Measurements from ENCODE around the gene CTNND1.

The CTNND1 gene

GRCh38 chr11:57764021-57764420, 2.4 kb downstream of the CTNND1 start:
- FAIRE-seq: no peak
- TF ChIP-seq POLR2A (IDR thresholded peaks at IDR 0.05; ENCODE audit: low read depth, low read length): no peak
- TF ChIP-seq TAF1 (IDR thresholded peaks at IDR 0.05; ENCODE audit: borderline replicate concordance, low read depth, low read length): no peak
- no peak for TF ChIP-seq POLR2AphosphoS5 (IDR thresholded peaks at IDR 0.05; ENCODE audit: low read depth, low read length)
- DNase-seq (ENCODE audit: insufficient read length): no peak

GRCh38 chr11:57764566-57764965, 3.0 kb downstream of the CTNND1 start:
- DNase-seq (ENCODE audit: insufficient read length) (no peak), FAIRE-seq (no peak)
- TF ChIP-seq TAF1 (IDR thresholded peaks at IDR 0.05; ENCODE audit: borderline replicate concordance, low read depth, low read length) (no peak), POLR2A (IDR thresholded peaks at IDR 0.05; ENCODE audit: low read depth, low read length) (no peak), POLR2AphosphoS5 (IDR thresholded peaks at IDR 0.05; ENCODE audit: low read depth, low read length) (no peak)

GRCh38 chr11:57764972-57765371, 3.4 kb downstream of the CTNND1 start:
- no peak for TF ChIP-seq POLR2A (IDR thresholded peaks at IDR 0.05; ENCODE audit: low read depth, low read length)
- TF ChIP-seq TAF1 (IDR thresholded peaks at IDR 0.05; ENCODE audit: borderline replicate concordance, low read depth, low read length): no peak
- TF ChIP-seq POLR2AphosphoS5 (IDR thresholded peaks at IDR 0.05; ENCODE audit: low read depth, low read length): no peak

GRCh38 chr11:57770793-57771192, 9.2 kb downstream of the CTNND1 start:
- no peak for DNase-seq (ENCODE audit: insufficient read length)
- FAIRE-seq: no peak
- TF ChIP-seq POLR2A (IDR thresholded peaks at IDR 0.05; ENCODE audit: low read depth, low read length): no peak
- no peak for TF ChIP-seq TAF1 (IDR thresholded peaks at IDR 0.05; ENCODE audit: borderline replicate concordance, low read depth, low read length)
- no peak for TF ChIP-seq POLR2AphosphoS5 (IDR thresholded peaks at IDR 0.05; ENCODE audit: low read depth, low read length)

More at GRCh38 chr11:57764972-57765371, 3.4 kb downstream of the CTNND1 start:
- FAIRE-seq: no peak
- DNase-seq (ENCODE audit: insufficient read length): no peak

GRCh38 chr11:57771365-57771764, 9.8 kb downstream of the CTNND1 start:
- TF ChIP-seq POLR2A (IDR thresholded peaks at IDR 0.05; ENCODE audit: low read depth, low read length) (no peak), TAF1 (IDR thresholded peaks at IDR 0.05; ENCODE audit: borderline replicate concordance, low read depth, low read length) (no peak), POLR2AphosphoS5 (IDR thresholded peaks at IDR 0.05; ENCODE audit: low read depth, low read length) (no peak)
- FAIRE-seq (no peak), DNase-seq (ENCODE audit: insufficient read length) (no peak)

GRCh38 chr11:57772562-57772961, 11.0 kb downstream of the CTNND1 start:
- FAIRE-seq: no peak
- TF ChIP-seq TAF1 (IDR thresholded peaks at IDR 0.05; ENCODE audit: borderline replicate concordance, low read depth, low read length) (no peak), POLR2AphosphoS5 (IDR thresholded peaks at IDR 0.05; ENCODE audit: low read depth, low read length) (no peak), POLR2A (IDR thresholded peaks at IDR 0.05; ENCODE audit: low read depth, low read length) (no peak)
- no peak for DNase-seq (ENCODE audit: insufficient read length)

GRCh38 chr11:57773026-57773598, 11.5 kb downstream of the CTNND1 start:
- FAIRE-seq: no peak
- no peak for TF ChIP-seq POLR2A (IDR thresholded peaks at IDR 0.05; ENCODE audit: low read depth, low read length)
- no peak for TF ChIP-seq TAF1 (IDR thresholded peaks at IDR 0.05; ENCODE audit: borderline replicate concordance, low read depth, low read length)
- TF ChIP-seq POLR2AphosphoS5 (IDR thresholded peaks at IDR 0.05; ENCODE audit: low read depth, low read length): no peak
- DNase-seq (ENCODE audit: insufficient read length): no peak

GRCh38 chr11:57775491-57775890, 13.9 kb downstream of the CTNND1 start:
- FAIRE-seq (no peak), DNase-seq (ENCODE audit: insufficient read length) (no peak)
- TF ChIP-seq TAF1 (IDR thresholded peaks at IDR 0.05; ENCODE audit: borderline replicate concordance, low read depth, low read length): no peak
- TF ChIP-seq POLR2AphosphoS5 (IDR thresholded peaks at IDR 0.05; ENCODE audit: low read depth, low read length): no peak
- TF ChIP-seq POLR2A (IDR thresholded peaks at IDR 0.05; ENCODE audit: low read depth, low read length): no peak

- no peak for DNase-seq (ENCODE audit: insufficient read length)
- TF ChIP-seq POLR2AphosphoS5 (IDR thresholded peaks at IDR 0.05; ENCODE audit: low read depth, low read length): no peak
- TF ChIP-seq TAF1 (IDR thresholded peaks at IDR 0.05; ENCODE audit: borderline replicate concordance, low read depth, low read length): no peak
- TF ChIP-seq POLR2A (IDR thresholded peaks at IDR 0.05; ENCODE audit: low read depth, low read length): no peak
- FAIRE-seq: no peak
Observed at GRCh38 chr11:57776031-57776521, 14.5 kb downstream of the CTNND1 start.

GRCh38 chr11:57776577-57777210, 15.1 kb downstream of the CTNND1 start:
- no peak for TF ChIP-seq POLR2AphosphoS5 (IDR thresholded peaks at IDR 0.05; ENCODE audit: low read depth, low read length)
- no peak for TF ChIP-seq POLR2A (IDR thresholded peaks at IDR 0.05; ENCODE audit: low read depth, low read length)
- TF ChIP-seq TAF1 (IDR thresholded peaks at IDR 0.05; ENCODE audit: borderline replicate concordance, low read depth, low read length): no peak
- DNase-seq (ENCODE audit: insufficient read length): no peak

GRCh38 chr11:57777969-57778317, 16.3 kb downstream of the CTNND1 start:
- FAIRE-seq (no peak), DNase-seq (ENCODE audit: insufficient read length) (no peak)
- TF ChIP-seq TAF1 (IDR thresholded peaks at IDR 0.05; ENCODE audit: borderline replicate concordance, low read depth, low read length) (no peak), POLR2AphosphoS5 (IDR thresholded peaks at IDR 0.05; ENCODE audit: low read depth, low read length) (no peak), POLR2A (IDR thresholded peaks at IDR 0.05; ENCODE audit: low read depth, low read length) (no peak)

More at GRCh38 chr11:57776577-57777210, 15.1 kb downstream of the CTNND1 start:
- no peak for FAIRE-seq
